ENCODE data around the gene TBX1. TPM values are rescaled to one million over a fixed set of nuclear protein-coding genes. Genes with fewer than 3 reads are reported as not detected.

Gene TBX1
- total RNA-seq, 1 donor from 2014 or later = 24.2 TPM

- Mint-ChIP-seq H3K4me1 (ENCODE audit: unreplicated experiment) (peaks cover 32% of the 10 kb centered on the region), H3K4me3 (ENCODE audit: unreplicated experiment) (no peak overlapping the region), H3K27ac (ENCODE audit: unreplicated experiment) (no peak overlapping the region), H3K27me3 (ENCODE audit: unreplicated experiment) (no peaks in the 10 kb centered on the region), H3K36me3 (ENCODE audit: unreplicated experiment) (peaks cover 2% of the 10 kb centered on the region), H3K9me3 (ENCODE audit: unreplicated experiment) (no peaks in the 10 kb centered on the region)
- no peak for DNase-seq (ENCODE audit: extremely low spot score, unreplicated experiment)
- no peak for TF ChIP-seq CTCF (IDR thresholded peaks at IDR 0.05)
Observed at GRCh38 chr22:19809741-19810140, 49.2 kb downstream of the TBX1 start.

GRCh38 chr22:19810381-19811201 is 50.0 kb downstream of the TBX1 start:
- H3K27ac Mint-ChIP-seq (ENCODE audit: unreplicated experiment) = peak overlapping the region; percentile 29
- no peak overlapping the region for H3K4me3 Mint-ChIP-seq (ENCODE audit: unreplicated experiment)
- DNase-seq (ENCODE audit: extremely low spot score, unreplicated experiment) = peak; percentile 84
- peaks cover 32% of the 10 kb centered on the region for H3K4me1 Mint-ChIP-seq (ENCODE audit: unreplicated experiment)
- peaks cover 2% of the 10 kb centered on the region for H3K36me3 Mint-ChIP-seq (ENCODE audit: unreplicated experiment)
- peak; percentile 13 for TF ChIP-seq CTCF (IDR thresholded peaks at IDR 0.05)
- no peaks in the 10 kb centered on the region for H3K27me3 Mint-ChIP-seq (ENCODE audit: unreplicated experiment)
- no peaks in the 10 kb centered on the region for H3K9me3 Mint-ChIP-seq (ENCODE audit: unreplicated experiment)

GRCh38 chr22:19811211-19811621 is 50.6 kb downstream of the TBX1 start:
- H3K4me3 Mint-ChIP-seq (ENCODE audit: unreplicated experiment) = no peak overlapping the region
- no peaks in the 10 kb centered on the region for H3K27me3 Mint-ChIP-seq (ENCODE audit: unreplicated experiment)
- TF ChIP-seq CTCF (IDR thresholded peaks at IDR 0.05) = no peak
- peak; percentile 79 for DNase-seq (ENCODE audit: extremely low spot score, unreplicated experiment)
- H3K27ac Mint-ChIP-seq (ENCODE audit: unreplicated experiment) = peak overlapping the region; percentile 29
- H3K36me3 Mint-ChIP-seq (ENCODE audit: unreplicated experiment) = peaks cover 2% of the 10 kb centered on the region
- H3K9me3 Mint-ChIP-seq (ENCODE audit: unreplicated experiment) = no peaks in the 10 kb centered on the region
- peaks cover 26% of the 10 kb centered on the region for H3K4me1 Mint-ChIP-seq (ENCODE audit: unreplicated experiment)

- peak; percentile 81 for DNase-seq (ENCODE audit: extremely low spot score, unreplicated experiment)
- Mint-ChIP-seq H3K27me3 (ENCODE audit: unreplicated experiment) (no peaks in the 10 kb centered on the region), H3K9me3 (ENCODE audit: unreplicated experiment) (no peaks in the 10 kb centered on the region), H3K4me3 (ENCODE audit: unreplicated experiment) (no peak overlapping the region), H3K36me3 (ENCODE audit: unreplicated experiment) (peaks cover 2% of the 10 kb centered on the region), H3K27ac (ENCODE audit: unreplicated experiment) (no peak overlapping the region), H3K4me1 (ENCODE audit: unreplicated experiment) (peaks cover 18% of the 10 kb centered on the region)
- TF ChIP-seq CTCF (IDR thresholded peaks at IDR 0.05) = no peak
Observed at GRCh38 chr22:19811811-19812771, 51.5 kb downstream of the TBX1 start.

- H3K9me3 Mint-ChIP-seq (ENCODE audit: unreplicated experiment) = no peaks in the 10 kb centered on the region
- H3K27ac Mint-ChIP-seq (ENCODE audit: unreplicated experiment) = no peak overlapping the region
- no peak overlapping the region for H3K4me3 Mint-ChIP-seq (ENCODE audit: unreplicated experiment)
- no peaks in the 10 kb centered on the region for H3K27me3 Mint-ChIP-seq (ENCODE audit: unreplicated experiment)
- peak; percentile 80 for DNase-seq (ENCODE audit: extremely low spot score, unreplicated experiment)
- peaks cover 2% of the 10 kb centered on the region for H3K36me3 Mint-ChIP-seq (ENCODE audit: unreplicated experiment)
- H3K4me1 Mint-ChIP-seq (ENCODE audit: unreplicated experiment) = peaks cover 17% of the 10 kb centered on the region
- TF ChIP-seq CTCF (IDR thresholded peaks at IDR 0.05) = no peak
Observed at GRCh38 chr22:19812910-19813309, 52.3 kb downstream of the TBX1 start.
